Activated CD4-positive, CD25-positive, alpha-beta regulatory T cell treated with anti-CD3 and anti-CD28 coated beads, Interleukin-2, amount 50 U/mL, for 24 hours (primary cell): ENCODE results near the gene KLHL41.

Experiments used
- ATAC-seq, 2 donors: fragments of 150-1000 bp; cut with Tn5 transposase; one replicate each; pipeline ENCODE4 v1.10.0; 2021; ENCODE audit warnings: mild to moderate bottlenecking in 1 of 2, moderate library complexity in 1 of 2

The KLHL41 gene

DNA sequence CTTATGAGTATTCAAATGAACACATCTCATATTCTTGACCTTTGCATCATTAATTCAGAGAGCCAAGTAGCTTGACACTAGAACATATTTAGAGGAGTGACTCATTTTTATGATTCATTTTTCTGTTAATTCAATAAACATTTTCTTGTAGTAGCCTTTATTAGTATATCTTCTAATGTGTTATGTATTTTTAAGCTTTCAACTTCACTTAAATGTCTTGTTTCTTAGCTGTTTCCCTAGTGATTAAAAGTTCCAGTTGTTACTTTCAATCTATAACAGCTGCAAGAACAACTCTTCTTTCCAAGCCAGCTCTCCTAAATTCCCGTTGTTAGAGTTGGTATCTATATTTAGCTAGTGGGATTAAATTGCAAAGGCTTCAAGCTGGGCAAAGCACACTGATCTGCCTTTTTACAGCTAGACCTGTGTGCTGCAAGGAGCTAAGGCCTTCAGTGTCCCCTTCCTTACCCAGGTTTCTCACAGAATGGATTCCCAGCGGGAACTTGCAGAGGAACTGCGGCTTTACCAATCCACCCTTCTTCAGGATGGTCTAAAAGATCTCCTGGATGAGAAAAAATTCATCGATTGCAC, at the start of gene KLHL41:
KLHL41 (plus strand) TSS at position 405 of the 588 bp plus-strand sequence; CDS start at position 482, 77 bp downstream.
- no peak for ATAC-seq

DNA sequence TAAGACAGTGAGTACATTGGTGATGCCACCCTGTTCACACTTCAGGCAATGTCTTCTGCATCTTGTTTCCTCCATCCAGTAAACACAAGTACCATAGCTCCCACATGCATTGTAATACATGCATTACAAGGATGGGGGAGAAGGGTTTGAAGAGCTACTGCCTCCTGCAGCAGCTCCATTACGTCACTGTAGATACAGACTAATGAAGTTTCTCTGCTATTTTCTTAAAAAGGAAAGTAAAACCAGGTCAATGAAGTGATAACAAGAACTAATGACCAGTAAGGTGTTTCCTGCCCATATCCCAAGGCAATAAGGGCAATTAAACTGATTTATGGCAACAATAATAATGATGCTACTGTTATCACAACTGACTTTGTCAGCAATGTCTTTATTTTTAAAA, 48.4 kb upstream of the KLHL41 start:
- ATAC-seq, result no peak

- ATAC-seq, result peak in 1 of 2 donors; percentile 27
Observed at GRCh38 chr2:169462896-169463695, 46.4 kb upstream of the KLHL41 start.

DNA sequence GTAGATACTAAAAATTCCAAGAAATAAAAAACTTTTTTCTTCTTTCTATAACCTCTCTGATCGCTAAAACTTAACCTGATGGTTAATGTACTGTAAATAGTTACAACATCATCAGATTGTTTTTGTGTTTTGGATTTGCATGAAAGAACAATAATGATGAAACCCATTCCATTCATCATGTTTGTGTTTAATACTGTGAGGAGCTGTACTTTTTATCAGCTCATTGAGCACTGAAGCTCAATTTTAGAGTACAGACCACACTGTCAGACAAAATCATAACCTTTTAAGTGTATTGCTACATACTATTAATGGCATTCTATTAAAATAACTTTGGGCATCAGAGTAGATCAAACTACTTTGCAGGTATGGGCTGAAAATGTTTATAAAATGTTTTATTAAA, 45.0 kb upstream of the KLHL41 start:
- ATAC-seq, result no peak

- no peak for ATAC-seq
Observed at GRCh38 chr2:169464882-169465281, 44.6 kb upstream of the KLHL41 start.

DNA sequence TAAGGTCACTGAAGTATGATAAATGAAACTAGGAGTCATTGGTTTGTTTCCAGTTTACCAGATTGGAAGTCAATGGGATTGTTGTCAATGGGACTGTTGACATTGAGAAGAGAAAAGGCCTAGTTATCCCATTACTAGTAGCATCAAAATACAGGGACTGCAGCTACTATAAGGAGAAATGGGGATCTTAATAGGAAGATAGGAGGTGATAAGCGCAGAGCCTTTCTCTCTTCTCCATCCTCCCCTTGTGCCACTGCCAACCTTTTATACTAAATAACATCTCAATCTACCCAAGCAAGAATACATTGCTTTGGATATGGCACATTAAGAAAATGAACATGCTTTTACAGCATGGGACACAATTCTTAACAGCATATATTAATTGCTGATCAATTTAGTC, 40.7 kb upstream of the KLHL41 start:
- no peak for ATAC-seq

- ATAC-seq, result peak in 1 of 2 donors; percentile 38
Observed at GRCh38 chr2:169469952-169470572, 39.4 kb upstream of the KLHL41 start.

DNA sequence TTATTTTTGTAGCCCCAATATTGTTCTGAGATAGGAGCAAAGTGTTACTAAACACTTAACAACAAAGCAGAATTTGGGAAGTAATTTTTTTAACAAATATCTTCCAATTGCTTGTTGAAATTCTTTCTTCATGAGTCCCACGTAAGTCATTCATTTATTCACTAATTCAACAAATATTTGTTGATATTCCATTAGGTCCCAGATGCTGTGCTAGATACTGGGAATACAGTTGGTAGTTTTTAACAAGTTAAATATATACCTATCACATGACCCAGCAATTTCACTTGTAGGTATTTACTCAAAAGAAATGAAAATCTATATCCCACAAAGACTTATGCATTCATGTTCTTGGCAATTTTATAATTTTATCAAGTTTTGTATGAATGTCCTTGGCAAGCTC, 37.3 kb upstream of the KLHL41 start:
- ATAC-seq, result no peak

- ATAC-seq, result no peak
Observed at GRCh38 chr2:169476459-169476858, 33.0 kb upstream of the KLHL41 start.

GRCh38 chr2:169478339-169478738, 31.2 kb upstream of the KLHL41 start:
- no peak for ATAC-seq

DNA sequence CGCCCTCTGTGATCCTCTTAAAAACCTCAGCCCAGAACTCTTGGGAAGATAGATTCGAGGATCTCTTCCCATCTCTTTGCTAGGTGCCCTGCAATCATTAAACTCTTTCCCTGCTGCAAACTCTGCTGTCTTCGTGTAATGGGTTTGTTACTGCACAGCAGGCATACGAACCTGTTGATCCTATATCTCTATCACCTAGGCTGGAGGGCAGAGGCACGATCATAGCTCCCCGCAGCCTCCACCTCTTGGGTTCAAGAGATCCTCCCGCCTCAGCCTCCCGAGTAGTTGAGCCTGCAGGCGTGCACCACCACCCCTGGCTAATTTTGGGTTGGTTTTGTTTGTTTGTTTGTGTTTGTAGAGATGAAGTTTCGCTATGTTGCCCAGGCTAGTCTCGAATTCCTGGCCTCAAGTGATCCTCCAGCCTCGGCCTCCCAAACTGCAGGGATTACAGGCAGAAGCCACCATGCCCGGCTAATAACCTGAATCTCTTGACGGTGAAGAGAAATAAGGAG, 30.7 kb upstream of the KLHL41 start:
- ATAC-seq, result no peak

GRCh38 chr2:169479257-169480078, 30.0 kb upstream of the KLHL41 start, which contains the start of gene BBS5:
Gene BBS5 (plus strand): TSS chr2:169479494. CDS start chr2:169479554, 60 bp downstream.
- peak; percentile 95 to 97 for ATAC-seq

GRCh38 chr2:169480079-169480465, 29.4 kb upstream of the KLHL41 start:
- ATAC-seq, result no peak

DNA sequence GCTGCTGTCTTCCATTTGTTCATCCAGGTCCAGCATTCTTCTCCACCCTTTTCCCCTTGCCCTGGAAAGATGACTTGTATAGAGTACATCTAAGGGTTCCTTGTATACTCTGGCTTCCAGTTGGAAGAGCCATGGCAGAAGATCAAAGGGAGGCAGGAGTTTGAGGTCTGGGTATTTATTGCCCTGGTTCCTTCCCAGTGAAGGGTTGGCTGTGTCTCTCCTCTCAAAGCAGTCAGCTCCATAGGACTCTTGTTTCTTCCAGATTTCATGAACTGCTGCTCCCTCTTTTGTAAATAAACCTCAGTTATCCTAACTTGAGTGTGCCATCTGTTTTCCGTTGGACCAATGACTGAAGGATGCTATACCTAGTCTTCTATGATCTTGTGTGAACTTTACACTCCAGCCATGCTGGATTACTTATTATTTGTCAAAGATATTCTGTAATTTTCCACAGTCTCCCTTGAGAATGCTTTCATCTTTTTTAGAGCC, 23.8 kb upstream of the KLHL41 start:
- ATAC-seq, result no peak

- peak; percentile 9 to 41 for ATAC-seq
Observed at GRCh38 chr2:169486487-169486886, 23.0 kb upstream of the KLHL41 start.

DNA sequence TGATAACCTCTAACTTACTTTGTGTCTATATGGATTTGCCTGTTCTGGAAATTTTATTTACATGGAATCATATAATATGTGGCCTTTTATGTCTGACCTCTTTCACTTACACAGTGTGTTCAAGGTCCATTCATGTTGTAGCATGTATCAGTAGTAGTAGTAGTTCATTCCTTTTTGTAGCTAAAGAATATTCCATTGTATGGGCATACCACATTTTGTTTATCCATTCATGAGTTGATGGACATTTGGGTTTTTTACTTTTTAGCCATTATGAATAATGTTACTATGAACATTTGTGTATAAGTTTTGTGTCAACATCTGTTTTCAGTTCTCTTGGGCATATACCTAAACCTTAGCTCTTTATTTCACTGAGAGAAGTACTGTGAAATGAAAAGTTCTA, 18.7 kb upstream of the KLHL41 start:
- no peak for ATAC-seq

GRCh38 chr2:169491378-169491777, 18.1 kb upstream of the KLHL41 start:
- ATAC-seq, result no peak

DNA sequence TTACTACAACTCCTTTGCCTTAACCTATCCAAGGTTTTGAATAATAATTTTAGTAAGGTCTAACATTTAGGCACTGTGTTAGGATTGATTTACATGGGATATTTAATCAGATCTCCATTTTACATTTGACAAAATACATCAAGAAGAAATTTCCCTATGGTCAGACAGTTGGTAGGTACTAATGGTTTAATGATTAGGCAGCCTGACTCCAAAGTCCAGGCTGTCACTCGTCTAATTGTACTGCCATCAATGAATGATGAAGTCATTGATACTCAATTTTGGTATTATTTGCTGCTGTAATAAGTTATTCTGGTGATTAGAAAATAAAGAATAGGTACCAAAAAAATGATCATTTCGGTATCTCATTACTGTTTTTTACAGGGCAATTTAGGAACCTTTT, 16.1 kb upstream of the KLHL41 start:
- no peak for ATAC-seq

DNA sequence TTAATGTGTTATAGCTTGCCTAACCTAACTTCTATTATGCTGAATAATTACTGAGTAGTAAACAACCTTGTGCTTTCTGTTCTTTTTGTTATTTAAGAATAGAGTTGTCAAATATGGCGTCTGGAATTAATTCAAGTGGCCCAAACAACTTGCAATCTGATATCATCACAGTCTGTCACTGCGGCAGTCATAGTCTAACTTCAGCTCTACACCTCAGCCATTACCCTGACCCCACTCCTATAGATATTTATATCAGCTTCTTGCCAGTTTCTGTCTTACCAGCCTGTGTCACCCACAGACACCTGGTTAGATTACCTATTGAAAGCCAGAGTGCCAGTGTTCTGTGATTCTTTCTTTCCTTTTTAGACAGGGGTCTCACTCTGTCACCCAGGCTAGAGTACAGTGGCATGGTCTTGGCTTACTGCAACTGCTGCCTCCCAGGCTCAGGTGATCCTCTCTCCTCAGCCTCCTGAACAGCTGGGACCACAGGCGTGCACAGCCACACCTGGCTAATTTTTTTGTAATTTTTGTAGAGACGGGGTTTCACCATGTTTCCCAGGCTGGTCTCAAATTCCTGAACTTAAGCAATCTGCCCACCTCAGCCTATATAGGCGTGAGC, 14.1 kb upstream of the KLHL41 start:
- no peak for ATAC-seq

- no peak for ATAC-seq
Observed at GRCh38 chr2:169504651-169505050, 4.9 kb upstream of the KLHL41 start.

- peak; percentile 44 to 53 for ATAC-seq
Observed at GRCh38 chr2:169507698-169508097, 1.8 kb upstream of the KLHL41 start.

GRCh38 chr2:169509955-169510354, 453 bp downstream of the KLHL41 start:
- ATAC-seq, result no peak
